ENCODE measurements around the gene KIFBP. TPM values are rescaled to one million over a fixed set of nuclear protein-coding genes. Genes with fewer than 3 reads are reported as not detected.

KIFBP gene
- polyA plus RNA-seq, 3 donors: 0.52 to 4.0 (median 1.4) TPM

DNA sequence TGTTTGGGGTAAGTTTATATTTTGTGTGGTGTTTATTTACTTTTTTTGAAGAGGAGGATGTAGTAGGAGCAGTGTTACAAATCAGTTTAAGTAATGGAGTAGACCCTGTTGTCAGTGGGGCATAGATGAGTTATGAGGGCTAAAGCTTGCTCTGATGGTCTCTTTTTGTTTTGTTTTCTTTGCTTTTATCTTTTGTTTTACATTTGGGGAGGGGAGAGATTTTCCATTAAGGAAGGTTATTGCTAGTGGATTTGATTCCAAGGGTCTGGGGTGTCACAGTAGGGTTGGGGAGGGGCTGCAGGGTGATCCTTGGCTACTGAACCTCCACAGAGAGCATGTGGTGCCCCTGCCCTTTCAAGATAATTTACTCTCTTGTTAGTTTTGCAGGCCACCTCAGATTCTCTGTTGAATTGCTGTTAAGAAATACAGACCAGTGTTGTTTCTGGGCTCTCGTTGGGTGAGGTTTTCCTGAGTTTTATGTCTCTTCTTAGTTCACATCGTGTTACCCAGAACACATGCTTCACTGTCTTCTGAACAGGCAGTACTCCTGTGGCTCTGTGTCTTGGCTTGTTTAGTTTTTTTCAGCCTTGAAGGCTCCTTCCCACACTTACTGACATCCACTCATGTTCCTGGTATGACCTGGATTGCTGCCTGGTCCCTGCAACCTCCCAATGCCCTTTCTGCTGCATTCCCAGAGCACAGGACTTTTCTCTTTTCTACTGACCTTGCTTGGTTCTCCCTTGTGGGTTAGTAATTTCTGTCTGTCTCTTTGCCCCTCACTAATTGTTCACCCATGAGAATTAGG is 4.2 kb downstream of the KIFBP start:
- Mint-ChIP-seq H3K4me1 (peaks cover 38% of the 10 kb centered on the region), H3K9me3 (no peaks in the 10 kb centered on the region), H3K4me3 (no peak overlapping the region), H3K36me3 (peaks cover 7 to 8% of the 10 kb centered on the region in 2 donors), H3K27me3 (ENCODE audit: low read depth in 3 of 3) (peaks cover 0 to 2% (median 0%) of the 10 kb centered on the region in 3 donors), H3K27ac (no peak overlapping the region)
- Histone ChIP-seq H3K27me3 (ENCODE audit: control insufficient read depth in 2 of 2, insufficient read depth in 2 of 2, low read length in 2 of 2) (no peaks in the 10 kb centered on the region), H3K36me3 (replicated peaks in 1 of 2; ENCODE audit: control insufficient read depth in 1 of 2, insufficient read depth in 2 of 2, low read length in 2 of 2) (no peaks in the 10 kb centered on the region), H3K9me3 (replicated peaks in 1 of 2; ENCODE audit: control insufficient read depth in 1 of 2, insufficient read depth in 1 of 2, low read length in 2 of 2) (no peaks in the 10 kb centered on the region), H3K4me3 (replicated peaks in 1 of 3; ENCODE audit: low read depth in 2 of 3, low read length in 3 of 3) (no peak overlapping the region), H3K4me1 (ENCODE audit: control insufficient read depth in 1 of 2, insufficient read depth in 2 of 2, low read length in 2 of 2) (peaks cover 20 to 21% of the 10 kb centered on the region in 2 donors), H2AFZ (ENCODE audit: insufficient read depth, low read depth, low read length, poor library complexity, severe bottlenecking) (no peak overlapping the region), H4K20me1 (ENCODE audit: insufficient read depth, low read length) (peaks cover 5% of the 10 kb centered on the region), H3K4me2 (replicated peaks; ENCODE audit: extremely low read depth, low read length, poor library complexity, severe bottlenecking) (no peak overlapping the region), H3K27ac (ENCODE audit: low read depth in 1 of 2, low read length in 2 of 2) (no peak overlapping the region), H3K79me2 (ENCODE audit: insufficient read depth, low read length) (peaks cover 89% of the 10 kb centered on the region), H3K9ac (ENCODE audit: insufficient read depth, low read length, poor library complexity, severe bottlenecking) (no peak overlapping the region)
- DNase-seq: no peak
- no CpG with 5 or more reads among the region's 2 CpGs for WGBS (ENCODE audit: insufficient coverage)
- intact Hi-C loops (cut with micrococcal nuclease): no loop called here
- TF ChIP-seq, protein P1, sequence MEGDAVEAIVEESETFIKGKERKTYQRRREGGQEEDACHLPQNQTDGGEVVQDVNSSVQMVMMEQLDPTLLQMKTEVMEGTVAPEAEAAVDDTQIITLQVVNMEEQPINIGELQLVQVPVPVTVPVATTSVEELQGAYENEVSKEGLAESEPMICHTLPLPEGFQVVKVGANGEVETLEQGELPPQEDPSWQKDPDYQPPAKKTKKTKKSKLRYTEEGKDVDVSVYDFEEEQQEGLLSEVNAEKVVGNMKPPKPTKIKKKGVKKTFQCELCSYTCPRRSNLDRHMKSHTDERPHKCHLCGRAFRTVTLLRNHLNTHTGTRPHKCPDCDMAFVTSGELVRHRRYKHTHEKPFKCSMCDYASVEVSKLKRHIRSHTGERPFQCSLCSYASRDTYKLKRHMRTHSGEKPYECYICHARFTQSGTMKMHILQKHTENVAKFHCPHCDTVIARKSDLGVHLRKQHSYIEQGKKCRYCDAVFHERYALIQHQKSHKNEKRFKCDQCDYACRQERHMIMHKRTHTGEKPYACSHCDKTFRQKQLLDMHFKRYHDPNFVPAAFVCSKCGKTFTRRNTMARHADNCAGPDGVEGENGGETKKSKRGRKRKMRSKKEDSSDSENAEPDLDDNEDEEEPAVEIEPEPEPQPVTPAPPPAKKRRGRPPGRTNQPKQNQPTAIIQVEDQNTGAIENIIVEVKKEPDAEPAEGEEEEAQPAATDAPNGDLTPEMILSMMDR (IDR thresholded peaks at IDR 0.05): no peak

DNA sequence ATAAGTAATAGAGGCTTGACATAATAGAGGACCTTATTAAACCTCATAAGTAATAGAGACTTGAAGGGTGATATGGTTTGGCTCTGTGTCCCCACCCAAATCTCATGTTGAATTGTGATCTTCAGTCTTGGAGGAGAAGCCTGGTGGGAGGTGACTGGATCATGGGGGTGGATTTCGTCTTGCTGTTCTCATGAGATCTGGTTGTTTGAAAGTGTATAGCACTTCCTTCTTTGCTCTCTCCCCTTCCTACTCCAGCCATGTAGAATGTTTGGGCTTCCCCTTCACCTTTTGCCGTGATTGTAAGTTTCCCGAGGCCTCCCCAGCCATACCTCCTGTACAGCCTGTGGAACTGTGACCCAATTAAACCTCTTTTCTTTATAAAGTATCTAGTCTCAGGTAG is 8.6 kb downstream of the KIFBP start:
- no peak overlapping the region for H3K4me2 ChIP-seq (replicated peaks; ENCODE audit: extremely low read depth, low read length, poor library complexity, severe bottlenecking)
- H3K27me3 ChIP-seq (ENCODE audit: control insufficient read depth in 2 of 2, insufficient read depth in 2 of 2, low read length in 2 of 2): no peaks in the 10 kb centered on the region
- no peak overlapping the region for H3K27ac ChIP-seq (ENCODE audit: low read depth in 1 of 2, low read length in 2 of 2)
- H3K36me3 Mint-ChIP-seq: peaks cover 16 to 32% of the 10 kb centered on the region in 2 donors
- peaks cover 76% of the 10 kb centered on the region for H3K79me2 ChIP-seq (ENCODE audit: insufficient read depth, low read length)
- no peak overlapping the region for H2AFZ ChIP-seq (ENCODE audit: insufficient read depth, low read depth, low read length, poor library complexity, severe bottlenecking)
- intact Hi-C loops (cut with micrococcal nuclease): no loop called here
- H3K4me3 ChIP-seq (replicated peaks in 1 of 3; ENCODE audit: low read depth in 2 of 3, low read length in 3 of 3): no peak overlapping the region
- H4K20me1 ChIP-seq (ENCODE audit: insufficient read depth, low read length): peaks cover 5% of the 10 kb centered on the region
- no peaks in the 10 kb centered on the region for H3K4me1 ChIP-seq (ENCODE audit: control insufficient read depth in 1 of 2, insufficient read depth in 2 of 2, low read length in 2 of 2)
- H3K9ac ChIP-seq (ENCODE audit: insufficient read depth, low read length, poor library complexity, severe bottlenecking): no peak overlapping the region
- H3K36me3 ChIP-seq (replicated peaks in 1 of 2; ENCODE audit: control insufficient read depth in 1 of 2, insufficient read depth in 2 of 2, low read length in 2 of 2): peaks cover 11 to 22% of the 10 kb centered on the region in 2 donors
- DNase-seq: peak in 1 of 3 donors; percentile 13
- no peaks in the 10 kb centered on the region for H3K9me3 Mint-ChIP-seq
- H3K4me1 Mint-ChIP-seq: peaks cover 12% of the 10 kb centered on the region
- H3K27me3 Mint-ChIP-seq (ENCODE audit: low read depth in 3 of 3): no peaks in the 10 kb centered on the region
- H3K27ac Mint-ChIP-seq: peak overlapping the region in 6 of 7 donors; percentile 13 to 73 (median 45)
- peak overlapping the region in 1 of 2 donors; percentile 53 for H3K4me3 Mint-ChIP-seq
- no CpG with 5 or more reads among the region's 3 CpGs for WGBS (ENCODE audit: insufficient coverage)
- TF ChIP-seq, protein P1 (IDR thresholded peaks at IDR 0.05): no peak
- H3K9me3 ChIP-seq (replicated peaks in 1 of 2; ENCODE audit: control insufficient read depth in 1 of 2, insufficient read depth in 1 of 2, low read length in 2 of 2): no peaks in the 10 kb centered on the region

Measured in CD14-positive monocyte (primary cell).